HG02852 (cell line): ENCODE results near the gene SMIM28.

Experiments used
- ATAC-seq: cut with Tn5 transposase; IDR thresholded peaks from one replicate; pipeline ENCODE4 v1.9.1; 2021; ENCODE audit warnings: mild to moderate bottlenecking, moderate library complexity; ENCODE audit not compliant: unreplicated experiment

SMIM28 gene

GRCh38 chr6:138372711-138373463, 4.8 kb upstream of the SMIM28 start:
- no peak for ATAC-seq

GRCh38 chr6:138374230-138374629, 3.5 kb upstream of the SMIM28 start:
- ATAC-seq, result no peak

GRCh38 chr6:138374815-138375214, 2.9 kb upstream of the SMIM28 start:
- no peak for ATAC-seq

- no peak for ATAC-seq
Observed at GRCh38 chr6:138377042-138377441, 663 bp upstream of the SMIM28 start.

GRCh38 chr6:138378463-138378862, 758 bp downstream of the SMIM28 start:
- ATAC-seq, result no peak

GRCh38 chr6:138382498-138383265, 5.0 kb downstream of the SMIM28 start:
- no peak for ATAC-seq

GRCh38 chr6:138383776-138384175, 6.1 kb downstream of the SMIM28 start:
- ATAC-seq, result no peak

GRCh38 chr6:138386897-138387296, 9.2 kb downstream of the SMIM28 start:
- ATAC-seq, result no peak

GRCh38 chr6:138387577-138388368, 10.1 kb downstream of the SMIM28 start:
- no peak for ATAC-seq

- ATAC-seq, result no peak
Observed at GRCh38 chr6:138389551-138389950, 11.8 kb downstream of the SMIM28 start.

GRCh38 chr6:138393871-138394783, 16.4 kb downstream of the SMIM28 start:
- peak; percentile 51 for ATAC-seq

GRCh38 chr6:138396709-138397108, 19.0 kb downstream of the SMIM28 start:
- no peak for ATAC-seq

GRCh38 chr6:138397128-138398122, 19.7 kb downstream of the SMIM28 start:
- ATAC-seq, result no peak

GRCh38 chr6:138400326-138400725, 22.6 kb downstream of the SMIM28 start:
- ATAC-seq, result no peak

- no peak for ATAC-seq
Observed at GRCh38 chr6:138401960-138402837, 24.5 kb downstream of the SMIM28 start.

- no peak for ATAC-seq
Observed at GRCh38 chr6:138402838-138403187, 25.1 kb downstream of the SMIM28 start.

GRCh38 chr6:138403324-138403800, 25.7 kb downstream of the SMIM28 start:
- peak; percentile 16 for ATAC-seq
